GM21576 (cell line): ENCODE data around the gene SARNP.
"Not testable (repeated sequence)": the region's sequence is repeated elsewhere in the genome, so short reads cannot be mapped to it uniquely, and the experiment has no call there.

Experiments used
- ATAC-seq: cut with Tn5 transposase; IDR thresholded peaks from one replicate; pipeline ENCODE4 v1.9.1; 2021; ENCODE audit warnings: mild to moderate bottlenecking, moderate library complexity; ENCODE audit not compliant: unreplicated experiment

The SARNP gene

GRCh38 chr12:55797550-55797949 lies 20.0 kb downstream of the SARNP start:
- no peak for ATAC-seq

- no peak for ATAC-seq
These were observed 20.5 kb downstream of the SARNP start for GRCh38 chr12:55797068-55797467.

GRCh38 chr12:55795950-55796349 lies 21.6 kb downstream of the SARNP start:
- no peak for ATAC-seq

GRCh38 chr12:55789893-55790292 lies 27.6 kb downstream of the SARNP start:
- ATAC-seq: no peak

GRCh38 chr12:55789171-55789570 lies 28.4 kb downstream of the SARNP start:
- no peak for ATAC-seq

GRCh38 chr12:55788546-55788945 lies 29.0 kb downstream of the SARNP start:
- ATAC-seq: no peak

GRCh38 chr12:55780685-55781084 lies 36.8 kb downstream of the SARNP start:
- no peak for ATAC-seq

GRCh38 chr12:55777856-55778255 lies 39.7 kb downstream of the SARNP start:
- ATAC-seq: no peak

- no peak for ATAC-seq
These were observed 45.8 kb downstream of the SARNP start for GRCh38 chr12:55771736-55772135.

GRCh38 chr12:55767156-55767555 lies 50.4 kb downstream of the SARNP start:
- ATAC-seq: no peak

GRCh38 chr12:55765736-55766290 lies 51.7 kb downstream of the SARNP start:
- ATAC-seq: no peak

- ATAC-seq: no peak
These were observed 54.9 kb downstream of the SARNP start for GRCh38 chr12:55762646-55763045.

- no peak for ATAC-seq
These were observed 56.9 kb downstream of the SARNP start for GRCh38 chr12:55760663-55761062.

- ATAC-seq: not testable (repeated sequence)
These were observed 58.9 kb downstream of the SARNP start for GRCh38 chr12:55758575-55758974.

- ATAC-seq: no peak
These were observed 59.8 kb downstream of the SARNP start for GRCh38 chr12:55757701-55758100.

- ATAC-seq: no peak
These were observed 62.3 kb downstream of the SARNP start for GRCh38 chr12:55755246-55755645.

GRCh38 chr12:55748230-55748993 lies 69.1 kb downstream of the SARNP start:
- ATAC-seq: no peak

GRCh38 chr12:55746913-55747231 lies 70.7 kb downstream of the SARNP start:
- ATAC-seq: no peak

GRCh38 chr12:55746174-55746912 lies 71.2 kb downstream of the SARNP start:
- no peak for ATAC-seq

- no peak for ATAC-seq
These were observed 72.0 kb downstream of the SARNP start for GRCh38 chr12:55745361-55746173.

- no peak for ATAC-seq
These were observed 73.0 kb downstream of the SARNP start for GRCh38 chr12:55744340-55745030.
